ENCODE results near the gene TBC1D1.

DNA sequence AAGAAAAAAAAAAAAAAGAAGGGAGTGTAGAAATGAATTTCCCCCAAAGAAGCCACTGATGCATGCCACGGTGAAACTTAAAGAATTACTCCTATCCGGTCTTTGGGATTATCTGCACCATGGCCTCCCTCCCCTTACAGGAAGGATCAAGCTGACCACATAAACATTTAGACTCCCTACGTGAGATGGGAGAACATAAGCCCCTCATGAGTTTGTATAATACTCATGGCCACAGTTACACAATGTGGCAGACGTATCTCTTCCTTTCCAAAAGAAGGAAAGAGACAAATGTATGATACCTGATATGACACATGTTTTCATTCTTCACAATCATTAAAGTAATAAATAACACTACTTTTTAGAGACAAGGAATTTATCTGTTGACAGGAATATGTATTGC, 66.1 kb downstream of the TBC1D1 start:
- no peak for TF ChIP-seq TAF1 (IDR thresholded peaks at IDR 0.05; ENCODE audit: borderline replicate concordance, low read depth, low read length)
- TF ChIP-seq POLR2AphosphoS5 (IDR thresholded peaks at IDR 0.05; ENCODE audit: low read depth, low read length), result no peak
- TF ChIP-seq POLR2A (IDR thresholded peaks at IDR 0.05; ENCODE audit: low read depth, low read length), result no peak
